SJSA1 (cell line): ENCODE data around the gene PRKCH. TPM values are rescaled to one million over a fixed set of nuclear protein-coding genes. Genes with fewer than 3 reads are reported as not detected.

ENCODE experiments used
- DNase-seq, 2 experiments: peaks; one replicate each; pipeline ENCODE4 v3.0.0-alpha.2; 2015 to 2020; ENCODE audit warnings: low spot score in 2 of 2, low read depth in 1 of 2
- H3K27ac ChIP-seq: fragments of 250-450 bp; sonication (Bioruptor Pico); 2 replicates; pipeline ENCODE4 v1.5.1; 2020; ENCODE audit warnings: mild to moderate bottlenecking, moderate library complexity
- H3K27me3 ChIP-seq: fragments of 250-450 bp; sonication (Bioruptor Pico); replicated peaks from 2 replicates; pipeline ENCODE4 v1.5.1; 2020; ENCODE audit warnings: mild to moderate bottlenecking, moderate library complexity
- H3K36me3 ChIP-seq: fragments of 250-450 bp; sonication (Bioruptor Pico); 2 replicates; pipeline ENCODE4 v1.5.1; 2020; ENCODE audit warnings: mild to moderate bottlenecking
- H3K4me1 ChIP-seq: fragments of 250-450 bp; sonication (Bioruptor Pico); replicated peaks from 2 replicates; pipeline ENCODE4 v1.6.1; 2021; ENCODE audit warnings: mild to moderate bottlenecking
- H3K4me3 ChIP-seq: fragments of 250-450 bp; sonication (Bioruptor Pico); 2 replicates; pipeline ENCODE4 v1.5.1; 2020; ENCODE audit warnings: mild to moderate bottlenecking
- H3K9me3 ChIP-seq: fragments of 250-450 bp; sonication (Bioruptor Pico); replicated peaks from 2 replicates; pipeline ENCODE4 v1.5.1; 2020; ENCODE audit warnings: mild to moderate bottlenecking
- total RNA-seq: library from RNA; depleted of rRNA; stranded (reverse); fragments of >200 nt; shearing (Covaris generic); gene quantifications from 2 replicates; pipeline ENCODE4 v1.2.3, GENCODE V29; 2014

PRKCH gene
- total RNA-seq, 1 experiment from 2014 or later = 5.7 TPM

DNA sequence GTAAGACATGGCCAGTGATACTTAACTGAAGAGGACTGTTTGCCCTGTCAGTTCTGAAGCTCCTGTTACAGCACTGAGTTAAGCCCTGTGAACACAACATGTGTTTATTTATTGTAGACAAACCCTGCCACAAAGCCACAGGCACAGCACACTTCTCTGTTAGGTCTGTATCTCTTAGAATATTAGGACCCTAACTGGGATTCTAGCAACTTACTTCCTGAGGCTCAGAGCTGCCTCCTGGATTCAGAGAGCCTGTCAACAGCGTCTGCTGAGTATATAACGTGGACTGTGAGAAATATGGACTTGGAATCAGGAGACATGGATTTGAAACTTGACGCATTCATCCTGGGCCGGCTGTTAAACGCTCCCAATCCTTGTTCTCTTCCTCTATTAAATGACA is 238.9 kb downstream of the PRKCH start:
- no peaks in the 10 kb centered on the region for H3K36me3 ChIP-seq
- DNase-seq = peak in 1 of 2 experiments; percentile 54

DNA sequence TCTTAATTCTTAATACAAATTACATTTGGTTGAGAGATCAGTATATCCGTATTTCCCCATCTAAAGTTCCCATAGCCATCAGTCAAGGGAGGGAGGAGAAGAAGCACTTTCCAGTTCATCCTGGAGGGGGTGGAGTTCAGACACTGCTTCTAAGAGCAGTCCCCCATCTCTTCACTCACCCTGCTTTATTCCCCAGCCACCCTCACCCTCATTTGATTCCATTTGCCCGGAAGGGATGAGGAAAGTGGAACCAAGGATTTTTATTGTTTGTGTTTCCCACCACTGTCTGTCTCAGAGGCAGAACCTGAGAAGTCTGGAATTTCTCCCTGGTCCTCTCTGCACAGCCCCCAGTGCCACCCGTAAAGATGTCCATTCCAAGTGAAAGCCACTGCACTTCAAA is 239.7 kb downstream of the PRKCH start:
- peak overlapping the region; percentile 98 for H3K27ac ChIP-seq
- peak; percentile 59 to 75 for DNase-seq
- no peaks in the 10 kb centered on the region for H3K9me3 ChIP-seq
- H3K4me3 ChIP-seq = no peak overlapping the region
- H3K27me3 ChIP-seq = no peaks in the 10 kb centered on the region
- H3K36me3 ChIP-seq = no peaks in the 10 kb centered on the region
- H3K4me1 ChIP-seq = peaks cover 80% of the 10 kb centered on the region

More for the DNA sequence above, 238.9 kb downstream of the PRKCH start:
- peak overlapping the region; percentile 98 for H3K27ac ChIP-seq
- no peak overlapping the region for H3K4me3 ChIP-seq
- no peaks in the 10 kb centered on the region for H3K9me3 ChIP-seq
- H3K27me3 ChIP-seq = no peaks in the 10 kb centered on the region
- H3K4me1 ChIP-seq = peaks cover 80% of the 10 kb centered on the region

DNA sequence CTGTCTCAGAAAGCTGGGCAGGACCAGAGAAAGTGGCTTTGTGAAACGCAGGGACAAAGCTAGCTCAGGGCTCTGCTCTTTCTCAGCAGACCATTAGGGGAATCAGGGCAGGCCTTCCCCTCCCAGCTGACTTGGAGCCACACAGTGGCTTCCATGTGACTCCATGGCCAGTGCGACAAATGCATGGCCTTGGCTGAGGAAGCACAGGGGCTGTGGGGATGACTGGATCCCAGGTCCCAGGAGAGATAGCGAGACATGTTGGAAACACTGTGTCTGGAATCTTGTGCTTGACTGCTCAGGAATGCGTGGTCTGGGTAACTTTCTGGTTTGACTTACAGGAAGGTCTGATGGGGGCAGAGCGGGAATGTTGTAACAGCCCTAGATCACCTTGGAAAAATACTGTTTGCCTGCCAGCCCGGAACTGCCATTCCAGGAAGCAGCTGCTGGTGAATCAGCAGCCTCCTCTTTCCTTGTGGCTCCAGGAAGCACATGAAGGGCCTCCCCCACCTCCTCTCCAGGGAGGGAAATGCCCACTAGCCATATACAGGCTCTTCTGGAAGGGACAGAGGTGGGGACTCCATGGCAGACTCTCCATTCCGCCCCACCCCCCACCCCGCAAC is 240.4 kb downstream of the PRKCH start:
- Histone ChIP-seq H3K4me1 (peaks cover 80% of the 10 kb centered on the region), H3K9me3 (no peaks in the 10 kb centered on the region), H3K36me3 (no peaks in the 10 kb centered on the region), H3K27ac (peak overlapping the region; percentile 98), H3K27me3 (no peaks in the 10 kb centered on the region), H3K4me3 (no peak overlapping the region)
- peak; percentile 95 for DNase-seq

DNA sequence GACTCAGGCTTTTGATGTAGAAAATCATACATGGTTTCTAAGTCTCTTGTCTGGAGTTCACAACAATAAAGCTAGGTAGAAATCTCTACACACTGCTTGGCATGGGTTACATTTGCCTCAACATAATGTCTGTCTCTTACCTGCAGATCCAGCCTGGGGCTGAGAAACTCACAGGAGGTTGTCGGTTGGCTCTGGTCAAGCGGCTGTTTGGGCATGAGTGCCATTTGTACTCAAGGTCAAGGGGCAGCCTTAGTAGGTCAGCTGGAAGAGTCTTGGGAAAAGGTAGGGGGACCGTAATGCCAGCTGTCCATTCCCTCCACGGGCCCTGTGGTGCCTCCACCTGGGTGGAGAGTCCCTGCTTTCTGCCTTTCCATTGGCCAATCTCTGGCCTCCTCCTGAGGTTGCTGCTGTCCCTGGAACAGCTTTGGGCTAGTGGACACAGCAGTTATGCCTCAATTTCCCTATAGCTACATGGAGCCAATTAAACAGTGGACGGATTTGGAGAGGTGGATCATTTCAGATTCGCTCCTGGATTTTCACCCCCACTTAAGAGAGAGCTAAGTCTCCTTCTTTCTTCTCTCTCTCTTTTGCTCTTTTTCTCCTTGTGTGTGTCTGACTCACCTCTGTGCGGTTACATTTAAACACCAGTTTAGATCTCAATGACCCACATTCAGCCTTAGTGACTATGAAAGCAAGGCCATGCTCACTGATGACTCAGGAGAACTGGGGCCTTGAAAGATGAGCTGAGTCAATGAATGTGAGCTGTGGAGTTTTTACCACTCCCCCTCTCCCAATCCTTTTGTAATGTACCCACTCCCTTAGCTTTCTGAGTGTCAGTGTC is 241.2 kb downstream of the PRKCH start:
- Histone ChIP-seq H3K27me3 (no peaks in the 10 kb centered on the region), H3K36me3 (no peaks in the 10 kb centered on the region), H3K4me1 (peaks cover 82% of the 10 kb centered on the region), H3K27ac (peak overlapping the region; percentile 98), H3K9me3 (no peaks in the 10 kb centered on the region), H3K4me3 (no peak overlapping the region)
- DNase-seq = peak; percentile 90 to 95

DNA sequence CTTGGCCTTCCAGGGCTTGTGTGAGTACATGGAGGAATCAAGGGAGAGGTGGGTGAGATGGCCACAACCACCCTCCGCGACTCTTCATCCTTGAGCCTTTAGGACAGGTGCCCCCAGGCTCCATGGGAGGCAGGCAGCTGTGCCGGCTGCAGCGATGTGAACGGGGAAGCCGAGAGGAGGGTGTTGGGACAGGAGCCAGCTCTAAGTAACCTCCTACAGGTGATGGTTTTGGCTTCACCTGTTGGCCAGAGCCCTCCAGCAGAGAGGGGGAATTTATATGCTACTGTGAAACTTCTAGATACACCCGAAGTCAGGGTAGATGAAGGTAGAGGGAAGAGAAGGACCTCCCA is 241.8 kb downstream of the PRKCH start:
- Histone ChIP-seq H3K27ac (peak overlapping the region; percentile 98), H3K9me3 (no peaks in the 10 kb centered on the region), H3K36me3 (no peaks in the 10 kb centered on the region), H3K4me3 (no peak overlapping the region), H3K4me1 (peaks cover 88% of the 10 kb centered on the region), H3K27me3 (no peaks in the 10 kb centered on the region)
- DNase-seq = no peak

DNA sequence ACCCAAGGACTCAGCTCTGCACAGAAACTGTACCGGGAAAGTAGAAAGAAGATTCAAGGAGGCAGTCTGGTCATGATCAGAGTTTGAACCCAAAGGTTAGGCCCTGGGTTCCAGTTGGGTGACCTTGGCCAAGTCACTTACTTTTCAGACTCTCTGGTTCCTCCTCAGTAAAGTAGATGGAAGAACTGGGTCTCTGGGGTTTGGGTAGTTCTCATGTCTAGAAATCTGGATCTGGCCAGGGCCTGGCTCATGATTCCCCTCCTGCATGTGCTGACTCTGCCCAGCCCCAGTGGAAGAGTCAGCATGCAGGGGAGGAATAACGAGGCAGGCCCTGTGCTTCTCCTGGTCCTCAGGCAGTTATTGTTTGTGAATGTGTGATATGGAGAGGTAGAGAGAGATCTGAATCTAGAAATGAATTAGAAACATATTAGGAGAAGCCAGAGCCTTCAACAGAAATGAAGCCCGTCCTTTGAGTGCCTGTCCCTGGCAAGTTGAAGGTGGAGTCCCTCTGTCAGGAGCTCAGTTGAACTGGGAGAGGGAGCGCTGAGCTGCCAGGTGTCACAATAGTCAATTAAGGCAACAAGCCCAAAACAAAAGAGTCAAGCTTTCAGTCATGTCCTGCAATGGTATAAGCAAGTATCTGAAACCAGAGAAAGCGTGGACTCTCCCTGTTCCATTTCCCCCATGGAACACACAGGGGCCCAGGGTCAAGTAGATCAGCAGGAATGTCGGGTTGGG is 242.7 kb downstream of the PRKCH start:
- DNase-seq = no peak
- Histone ChIP-seq H3K9me3 (no peaks in the 10 kb centered on the region), H3K27ac (peak overlapping the region; percentile 98), H3K4me1 (peaks cover 96% of the 10 kb centered on the region), H3K27me3 (no peaks in the 10 kb centered on the region), H3K4me3 (no peak overlapping the region), H3K36me3 (no peaks in the 10 kb centered on the region)

DNA sequence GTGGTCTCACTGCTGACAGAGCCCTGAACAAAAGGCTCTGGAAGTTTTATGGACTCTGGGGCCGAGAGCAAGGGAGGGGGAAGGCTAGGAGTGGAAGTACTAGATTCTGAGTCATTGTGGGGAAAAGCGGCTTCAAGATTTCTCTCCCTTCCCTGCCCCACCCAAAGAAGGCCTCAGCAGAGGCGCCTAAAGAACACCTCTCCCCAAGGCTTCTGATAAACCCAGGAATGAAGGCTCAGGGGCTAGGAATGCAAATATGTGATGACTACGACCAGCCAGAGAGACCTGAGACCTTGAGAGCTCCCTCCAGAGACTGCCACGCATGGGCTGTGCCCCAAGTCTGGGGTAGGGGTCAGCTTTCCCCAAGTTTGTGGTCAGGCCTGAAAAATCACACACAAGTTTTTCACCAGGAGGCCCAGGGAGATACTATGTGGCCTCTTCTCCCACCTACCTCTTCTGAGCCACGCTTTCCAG is 243.3 kb downstream of the PRKCH start:
- Histone ChIP-seq H3K36me3 (no peaks in the 10 kb centered on the region), H3K27me3 (no peaks in the 10 kb centered on the region), H3K27ac (peak overlapping the region; percentile 98), H3K4me1 (peaks cover 98% of the 10 kb centered on the region), H3K9me3 (no peaks in the 10 kb centered on the region), H3K4me3 (no peak overlapping the region)
- DNase-seq = peak; percentile 95 to 98

DNA sequence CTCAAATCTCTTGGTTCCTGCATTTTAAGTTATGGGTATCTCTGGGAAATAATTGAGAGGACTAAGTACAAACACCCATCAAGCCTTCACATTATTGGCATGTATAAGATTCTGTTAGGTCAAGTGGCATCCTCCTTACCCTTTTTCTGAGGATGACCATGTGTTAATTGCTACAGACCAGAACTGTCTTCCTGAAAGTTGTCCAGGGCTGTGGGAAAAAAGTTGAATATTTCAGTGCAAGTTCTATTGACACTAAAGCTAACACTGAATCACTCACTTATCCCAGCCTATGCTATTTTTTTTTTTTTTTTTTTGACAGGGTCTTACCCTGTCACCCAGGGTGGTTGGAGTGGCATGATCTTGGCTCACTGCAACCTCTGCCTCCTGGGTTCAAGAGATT is 243.8 kb downstream of the PRKCH start:
- Histone ChIP-seq H3K27me3 (no peaks in the 10 kb centered on the region), H3K4me1 (peaks cover 98% of the 10 kb centered on the region), H3K36me3 (no peaks in the 10 kb centered on the region), H3K27ac (peak overlapping the region; percentile 98), H3K4me3 (no peak overlapping the region), H3K9me3 (no peaks in the 10 kb centered on the region)
- no peak for DNase-seq

DNA sequence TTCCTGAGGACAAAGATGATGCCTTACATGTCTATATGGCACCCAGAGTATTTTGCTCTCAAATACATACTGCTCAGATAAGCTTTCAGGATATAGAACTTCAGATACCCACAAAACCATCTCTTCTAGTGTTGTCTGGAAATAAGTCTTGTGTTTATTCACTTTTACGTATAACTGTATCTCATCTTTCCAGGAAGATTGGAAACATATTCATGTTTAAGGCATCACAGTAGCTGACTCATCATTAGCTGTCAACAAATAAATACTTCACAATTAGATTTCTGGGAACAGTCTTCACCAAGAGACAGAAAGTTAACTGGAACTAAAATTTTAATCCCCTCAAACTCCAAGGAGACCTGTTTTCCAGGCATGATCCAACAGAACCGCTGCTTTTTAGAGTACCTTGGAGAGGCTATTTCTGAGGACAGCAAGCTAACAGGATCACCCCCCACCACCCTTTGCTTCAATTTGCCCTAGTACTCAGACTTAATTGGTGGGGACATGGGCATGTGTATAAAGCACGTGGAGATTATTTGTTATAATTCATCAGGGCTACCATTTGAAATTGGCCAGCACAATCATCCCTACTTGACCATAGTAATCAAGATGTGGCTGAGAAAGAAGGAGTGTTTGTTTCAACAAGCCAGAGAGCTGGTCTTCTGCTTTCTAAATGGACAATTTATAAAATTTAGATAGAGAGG is 244.6 kb downstream of the PRKCH start:
- Histone ChIP-seq H3K4me3 (no peak overlapping the region), H3K36me3 (no peaks in the 10 kb centered on the region), H3K4me1 (peaks cover 98% of the 10 kb centered on the region), H3K27ac (peak overlapping the region; percentile 98), H3K9me3 (no peaks in the 10 kb centered on the region), H3K27me3 (no peaks in the 10 kb centered on the region)
- peak in 1 of 2 experiments; percentile 80 for DNase-seq

DNA sequence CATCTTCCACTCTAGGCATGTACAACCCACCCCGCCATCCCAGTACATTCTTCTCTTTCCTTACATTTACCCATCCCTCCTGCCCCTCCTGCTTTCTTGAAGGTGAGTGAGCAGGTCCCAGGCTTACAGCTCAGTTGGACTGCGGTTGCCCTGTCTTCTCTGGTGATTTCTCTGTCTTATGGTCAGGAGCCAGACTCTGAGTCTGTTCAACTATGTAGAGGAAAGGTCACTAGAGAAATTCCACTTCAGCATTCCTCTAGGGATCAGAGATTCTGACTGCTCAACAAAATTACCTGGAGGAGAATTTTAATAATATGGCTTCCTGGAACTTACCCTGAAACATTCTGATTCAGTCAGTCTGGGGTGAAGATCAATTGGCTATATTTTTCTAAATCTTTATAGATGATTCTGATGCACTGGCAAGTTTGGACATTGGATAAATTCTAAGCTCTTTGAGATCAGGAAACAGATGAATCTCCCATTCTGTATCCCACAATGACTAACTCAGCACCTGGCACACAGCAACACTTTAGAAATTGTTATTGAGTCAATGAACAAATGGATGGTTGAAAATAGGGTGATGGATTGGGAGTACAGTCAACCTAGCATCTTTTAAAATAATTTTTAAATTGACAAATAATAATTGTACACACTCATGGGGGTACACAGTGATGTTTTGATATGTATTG is 245.3 kb downstream of the PRKCH start:
- H3K27me3 ChIP-seq = no peaks in the 10 kb centered on the region
- H3K4me1 ChIP-seq = peaks cover 96% of the 10 kb centered on the region
- DNase-seq = peak; percentile 59 to 68
- H3K27ac ChIP-seq = peak overlapping the region; percentile 98
- H3K4me3 ChIP-seq = no peak overlapping the region
- H3K36me3 ChIP-seq = no peaks in the 10 kb centered on the region
- no peaks in the 10 kb centered on the region for H3K9me3 ChIP-seq

DNA sequence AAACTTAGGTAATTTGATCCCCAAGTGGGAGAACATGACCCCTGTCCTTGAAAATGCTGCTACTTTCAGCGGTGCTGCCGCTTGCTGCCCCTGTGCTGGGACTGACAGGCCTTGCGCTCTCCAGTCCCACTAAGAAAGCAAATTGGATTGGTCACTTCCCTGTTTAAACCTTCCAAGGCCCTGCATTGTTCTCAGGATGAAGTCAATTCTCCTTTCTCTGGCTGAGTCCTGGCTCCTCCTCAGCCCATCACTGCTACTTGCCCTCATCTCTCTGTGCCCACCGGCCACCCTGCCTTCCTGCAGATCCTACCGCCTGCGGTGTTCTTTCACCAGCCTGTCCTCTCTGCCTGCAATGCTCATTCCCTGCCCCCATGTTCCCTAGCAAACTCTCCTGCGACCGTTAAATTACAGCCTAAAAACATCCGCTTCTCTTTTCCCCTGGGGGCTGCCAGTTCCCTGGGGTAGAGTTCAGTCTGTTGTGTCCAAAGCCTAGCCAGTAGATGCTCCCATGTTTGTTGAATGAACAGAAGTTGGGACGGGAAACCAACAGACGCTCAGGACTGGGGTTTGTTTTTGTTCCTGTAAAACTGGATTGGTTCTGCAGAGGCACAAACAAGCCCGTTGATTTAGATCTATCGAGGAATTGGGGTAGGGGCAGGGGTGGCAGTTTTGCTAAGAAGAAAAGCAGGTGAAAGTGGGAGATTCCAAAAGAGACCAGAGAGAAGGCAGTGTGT is 246.6 kb downstream of the PRKCH start:
- DNase-seq = no peak
- H3K4me3 ChIP-seq = no peak overlapping the region
- no peaks in the 10 kb centered on the region for H3K27me3 ChIP-seq
- H3K9me3 ChIP-seq = no peaks in the 10 kb centered on the region
- H3K4me1 ChIP-seq = peaks cover 96% of the 10 kb centered on the region
- H3K36me3 ChIP-seq = no peaks in the 10 kb centered on the region
- H3K27ac ChIP-seq = peak overlapping the region; percentile 98

DNA sequence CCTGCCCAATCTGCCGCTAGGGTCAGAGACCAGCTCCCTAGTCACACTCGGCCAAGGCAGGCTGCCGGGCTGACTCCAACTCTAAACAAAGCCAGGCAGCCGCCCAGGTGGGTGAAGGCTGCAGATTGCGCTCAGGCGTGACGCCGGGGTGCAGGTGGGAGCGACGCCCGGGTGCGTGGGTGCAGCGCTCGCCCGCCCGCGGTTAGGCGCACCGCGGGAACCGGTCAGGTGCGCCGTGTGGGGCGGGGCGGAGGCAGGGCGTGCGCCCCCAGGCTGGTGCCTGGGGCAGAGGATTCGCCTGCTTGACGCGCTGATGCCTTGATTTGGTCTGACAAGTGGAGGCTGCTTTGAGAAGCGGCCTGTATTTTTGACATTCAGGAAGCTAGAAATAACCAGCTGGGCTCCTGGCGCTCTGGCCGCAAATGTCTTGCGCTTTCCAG is 247.2 kb downstream of the PRKCH start:
- Histone ChIP-seq H3K4me3 (no peak overlapping the region), H3K9me3 (no peaks in the 10 kb centered on the region), H3K4me1 (peaks cover 96% of the 10 kb centered on the region), H3K27me3 (no peaks in the 10 kb centered on the region), H3K27ac (no peak overlapping the region), H3K36me3 (no peaks in the 10 kb centered on the region)
- no peak for DNase-seq
